Measurements from ENCODE around the gene THRA. TPM values are rescaled to one million over a fixed set of nuclear protein-coding genes. Genes with fewer than 3 reads are reported as not detected.

Gene THRA
- total and polyA plus RNA-seq, 2 of the 8 experiments (the other 6 are each of a cell fraction or from before 2014, with no cell fraction given), result 6.4 to 10.2 TPM

GRCh38 chr17:40067710-40068109, 4.9 kb downstream of the THRA start:
- H3K4me1 ChIP-seq (replicated peaks in 1 of 4; ENCODE audit: control insufficient read depth in 3 of 4, insufficient read depth in 4 of 4, low read length in 3 of 4), result peaks cover 33 to 69% (median 52%) of the 10 kb centered on the region in 4 experiments
- no peak overlapping the region; a peak in 1 of 4 replicates for H3K4me2 ChIP-seq (ENCODE audit: insufficient read depth in 1 of 2, low read depth in 2 of 2, low read length in 2 of 2)
- FAIRE-seq, result no peak
- no peak for TF ChIP-seq TAF1 (IDR thresholded peaks at IDR 0.05; ENCODE audit: low read depth, low read length)
- no peak for TF ChIP-seq ATF3 (IDR thresholded peaks at IDR 0.05; ENCODE audit: insufficient read depth, low read depth, low read length)
- no peak for TF ChIP-seq BCL11A (IDR thresholded peaks at IDR 0.05; ENCODE audit: low read depth in 2 of 2, low read length in 2 of 2)
- TF ChIP-seq TCF12 (IDR thresholded peaks at IDR 0.05; ENCODE audit: low read depth, low read length), result no peak
- no peak for TF ChIP-seq USF2 (IDR thresholded peaks at IDR 0.05; ENCODE audit: low read length)
- TF ChIP-seq EGR1 (IDR thresholded peaks at IDR 0.05; ENCODE audit: borderline replicate concordance, low read depth, low read length), result no peak
- no peak for TF ChIP-seq CBX8 (IDR thresholded peaks at IDR 0.05; ENCODE audit: borderline replicate concordance, low read depth, low read length)
- TF ChIP-seq RAD21 (IDR thresholded peaks at IDR 0.05 in 1 of 2, conservative IDR thresholded peaks at IDR 0.05 in 1 of 2; ENCODE audit: low read depth in 2 of 2, low read length in 2 of 2), result no peak
- no peak for TF ChIP-seq POLR2A (IDR thresholded peaks at IDR 0.05; ENCODE audit: control extremely low read depth in 1 of 2, low read depth in 2 of 2, low read length in 2 of 2)
- no peak for TF ChIP-seq RBBP5 (IDR thresholded peaks at IDR 0.05; ENCODE audit: borderline replicate concordance, low read depth, low read length)
- no peak for TF ChIP-seq RNF2 (IDR thresholded peaks at IDR 0.05; ENCODE audit: borderline replicate concordance, low read depth, low read length, missing control alignments, poor library complexity, severe bottlenecking)

More at GRCh38 chr17:40067710-40068109, 4.9 kb downstream of the THRA start:
- DNase-seq (ENCODE audit: low read depth in 1 of 2, low spot score in 2 of 2), result no peak
- H2BK20ac ChIP-seq (ENCODE audit: low read length), result no peak overlapping the region
- no peak overlapping the region for H3K27ac ChIP-seq (ENCODE audit: low read depth, low read length)
- no peak overlapping the region for H3K4me3 ChIP-seq (ENCODE audit: extremely low read depth in 1 of 4, insufficient read depth in 2 of 4, low read depth in 3 of 4, low read length in 4 of 4)
- H2BK15ac ChIP-seq (ENCODE audit: low read length), result no peak overlapping the region; the same call in 1 of the 2 replicates
- H3K9ac ChIP-seq (replicated peaks in 1 of 4; ENCODE audit: extremely low read depth in 1 of 4, low read depth in 3 of 4, low read length in 3 of 4), result no peak overlapping the region
- 0 out of 2 replicates have a peak overlapping the region, but pooled peaks have one; percentile 7 for H3K18ac ChIP-seq (ENCODE audit: extremely low read depth, low read length)
- H2AFZ ChIP-seq (ENCODE audit: low read length), result no peak overlapping the region
- H4K20me1 ChIP-seq (replicated peaks in 1 of 2; ENCODE audit: control insufficient read depth in 1 of 2, insufficient read depth in 2 of 2, low read length in 2 of 2), result peaks cover 0 to 9% of the 10 kb centered on the region in 2 experiments
- H2AK5ac ChIP-seq (ENCODE audit: low read depth, low read length), result peak overlapping the region; percentile 83; the same call in 1 of the 2 replicates
- peaks cover 10% of the 10 kb centered on the region; the same call in 1 of the 2 replicates for H3K79me1 ChIP-seq (ENCODE audit: low read depth, low read length)
- peaks cover 0 to 10% (median 7%) of the 10 kb centered on the region in 4 experiments; a peak in 6 of 7 replicates for H3K27me3 ChIP-seq (replicated peaks in 1 of 4; ENCODE audit: control insufficient read depth in 3 of 4, extremely low read depth in 1 of 4, insufficient read depth in 3 of 4, low read length in 3 of 4)
- no peaks in the 10 kb centered on the region for H3K9me3 ChIP-seq (ENCODE audit: insufficient read depth in 2 of 2, low read depth in 1 of 2, low read length in 1 of 2)
- 0 out of 2 replicates have a peak overlapping the region, but pooled peaks have one; percentile 73 for H2BK5ac ChIP-seq (ENCODE audit: low read depth, low read length)
- H3K23me2 ChIP-seq (ENCODE audit: low read depth, low read length), result peaks cover 10% of the 10 kb centered on the region
- H2BK12ac ChIP-seq (ENCODE audit: low read depth, low read length), result 0 out of 2 replicates have a peak overlapping the region, but pooled peaks have one; percentile 21
- no peak overlapping the region for H4K5ac ChIP-seq (ENCODE audit: insufficient read length, low read depth, low read length)
- CTCF ChIA-PET (ENCODE audit: partially characterized antibody), result interaction anchor here (1.7 to 38.4 kb wide), 6 partner anchors 8 to 54 kb away, joined by 4 to 876 read pairs (median 279); partner anchors contain the start of genes MED24 and THRA
- H3K14ac ChIP-seq (ENCODE audit: insufficient read length), result no peak overlapping the region
- WGBS, 2 experiments (ENCODE audit: extremely low coverage in 1 of 2, insufficient coverage in 1 of 2, insufficient read length in 1 of 2, insufficient replicate concordance in 2 of 2, low coverage in 1 of 2, low lambda C conversion rate in 2 of 2, missing lambda C conversion rate in 1 of 2), result 95% methylated on average over 7 of the region's 7 CpGs; no CpG with 5 or more reads in 1 of the 2 experiments
- no peaks in the 10 kb centered on the region for H3K36me3 ChIP-seq (ENCODE audit: control insufficient read depth in 2 of 4, insufficient read depth in 4 of 4, low read length in 3 of 4)
- H3K4ac ChIP-seq (replicated peaks; ENCODE audit: insufficient read length, low read depth, low read length), result no peak overlapping the region
- H3K56ac ChIP-seq (replicated peaks; ENCODE audit: insufficient read length, low read depth, low read length), result no peak overlapping the region
- H3K23ac ChIP-seq (ENCODE audit: insufficient read length), result no peak overlapping the region
- no peak overlapping the region for H4K8ac ChIP-seq (ENCODE audit: extremely low read depth, insufficient read depth, low read length)
- H3K79me2 ChIP-seq (ENCODE audit: control insufficient read depth in 1 of 2, insufficient read depth in 2 of 2, low read length in 2 of 2), result no peaks in the 10 kb centered on the region
- H2BK120ac ChIP-seq (replicated peaks; ENCODE audit: low read depth, low read length), result no peak overlapping the region
- POLR2A ChIA-PET (ENCODE audit: partially characterized antibody), result interaction anchor here (1.8 to 5.8 kb wide), 2 partner anchors 8 to 13 kb away, joined by 5 to 34 read pairs; partner anchors contain the start of gene MED24
- H4K91ac ChIP-seq (replicated peaks; ENCODE audit: insufficient read length, low read length), result peak overlapping the region; percentile 14

Data from H1 (cell line).